Choroid plexus epithelial cell (primary cell): ENCODE results near the gene NOXO1.

Source experiments
- DNase-seq: peaks from one replicate; pipeline ENCODE4 v3.0.0-alpha.2; 2010; ENCODE audit warnings: low read depth
- H3K4me3 ChIP-seq: 2 replicates; pipeline ENCODE4 v1.5.1; 2011; ENCODE audit warnings: low read depth, mild to moderate bottlenecking, control low read depth, low read length, moderate library complexity
- TF ChIP-seq, protein P1 (sequence below): conservative IDR thresholded peaks from 2 replicates; pipeline ENCODE4 v1.5.1; 2011; ENCODE audit warnings: low read depth, mild to moderate bottlenecking, control low read depth, inconsistent platforms, low read length, moderate library complexity

NOXO1 gene

DNA sequence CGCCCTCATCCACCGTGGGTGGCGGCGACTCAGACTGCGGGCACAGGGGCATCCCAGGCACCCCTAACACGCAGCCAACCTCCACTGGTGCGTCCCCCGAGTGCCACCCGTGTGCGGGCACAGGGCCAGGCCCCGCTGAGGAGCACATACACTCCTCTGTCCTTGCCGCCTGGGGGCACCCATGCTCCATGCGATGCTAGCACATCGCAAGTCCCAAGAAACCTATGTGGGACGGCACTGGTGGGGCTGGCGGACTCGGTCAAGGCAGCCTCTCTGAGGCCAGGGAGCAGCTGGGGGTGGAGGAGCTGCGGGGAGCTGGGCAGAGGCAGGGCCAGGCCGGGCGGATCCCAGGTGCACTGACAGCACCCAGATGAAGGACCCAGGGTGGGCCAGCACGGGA lies 24.4 kb upstream of the NOXO1 start:
- TF ChIP-seq, protein P1, sequence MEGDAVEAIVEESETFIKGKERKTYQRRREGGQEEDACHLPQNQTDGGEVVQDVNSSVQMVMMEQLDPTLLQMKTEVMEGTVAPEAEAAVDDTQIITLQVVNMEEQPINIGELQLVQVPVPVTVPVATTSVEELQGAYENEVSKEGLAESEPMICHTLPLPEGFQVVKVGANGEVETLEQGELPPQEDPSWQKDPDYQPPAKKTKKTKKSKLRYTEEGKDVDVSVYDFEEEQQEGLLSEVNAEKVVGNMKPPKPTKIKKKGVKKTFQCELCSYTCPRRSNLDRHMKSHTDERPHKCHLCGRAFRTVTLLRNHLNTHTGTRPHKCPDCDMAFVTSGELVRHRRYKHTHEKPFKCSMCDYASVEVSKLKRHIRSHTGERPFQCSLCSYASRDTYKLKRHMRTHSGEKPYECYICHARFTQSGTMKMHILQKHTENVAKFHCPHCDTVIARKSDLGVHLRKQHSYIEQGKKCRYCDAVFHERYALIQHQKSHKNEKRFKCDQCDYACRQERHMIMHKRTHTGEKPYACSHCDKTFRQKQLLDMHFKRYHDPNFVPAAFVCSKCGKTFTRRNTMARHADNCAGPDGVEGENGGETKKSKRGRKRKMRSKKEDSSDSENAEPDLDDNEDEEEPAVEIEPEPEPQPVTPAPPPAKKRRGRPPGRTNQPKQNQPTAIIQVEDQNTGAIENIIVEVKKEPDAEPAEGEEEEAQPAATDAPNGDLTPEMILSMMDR, result no peak
- no peak for DNase-seq
- H3K4me3 ChIP-seq, result no peak overlapping the region

DNA sequence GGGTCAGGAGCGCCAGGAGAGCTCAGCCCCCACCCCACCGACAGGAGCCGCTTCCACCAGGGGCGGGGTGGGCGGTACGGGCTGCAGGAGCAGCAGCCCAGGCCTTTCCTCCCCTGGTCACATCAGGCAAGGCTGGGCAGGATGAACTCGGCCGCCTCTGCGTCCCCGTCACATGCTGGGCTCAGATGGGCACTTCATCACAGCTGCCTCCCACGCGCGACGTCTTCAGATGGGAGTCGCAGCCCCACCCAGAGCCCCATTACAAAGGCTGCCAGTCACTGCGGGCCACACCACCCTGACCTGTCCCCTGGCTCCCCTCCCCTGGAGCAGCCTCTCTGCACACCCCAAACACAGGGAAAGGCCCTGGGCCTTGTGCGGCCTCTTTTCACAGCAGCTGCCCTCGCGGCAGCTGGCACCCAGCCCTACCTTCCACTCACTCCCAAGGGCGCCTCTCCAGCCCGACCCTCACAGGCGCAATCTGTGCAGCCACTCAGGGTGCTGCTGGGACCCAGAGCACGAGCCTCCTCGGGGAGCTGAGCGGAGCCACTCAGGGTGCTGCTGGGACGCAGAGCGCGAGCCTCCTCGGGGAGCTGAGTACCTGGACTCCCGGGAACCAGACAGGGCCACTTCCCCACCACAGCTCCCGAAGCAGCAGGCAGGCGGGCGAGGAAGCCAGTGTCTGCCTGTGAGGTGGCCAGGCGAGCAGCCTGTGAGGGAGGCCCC lies 23.7 kb upstream of the NOXO1 start:
- DNase-seq, result no peak
- TF ChIP-seq, protein P1, result no peak
- H3K4me3 ChIP-seq, result no peak overlapping the region

DNA sequence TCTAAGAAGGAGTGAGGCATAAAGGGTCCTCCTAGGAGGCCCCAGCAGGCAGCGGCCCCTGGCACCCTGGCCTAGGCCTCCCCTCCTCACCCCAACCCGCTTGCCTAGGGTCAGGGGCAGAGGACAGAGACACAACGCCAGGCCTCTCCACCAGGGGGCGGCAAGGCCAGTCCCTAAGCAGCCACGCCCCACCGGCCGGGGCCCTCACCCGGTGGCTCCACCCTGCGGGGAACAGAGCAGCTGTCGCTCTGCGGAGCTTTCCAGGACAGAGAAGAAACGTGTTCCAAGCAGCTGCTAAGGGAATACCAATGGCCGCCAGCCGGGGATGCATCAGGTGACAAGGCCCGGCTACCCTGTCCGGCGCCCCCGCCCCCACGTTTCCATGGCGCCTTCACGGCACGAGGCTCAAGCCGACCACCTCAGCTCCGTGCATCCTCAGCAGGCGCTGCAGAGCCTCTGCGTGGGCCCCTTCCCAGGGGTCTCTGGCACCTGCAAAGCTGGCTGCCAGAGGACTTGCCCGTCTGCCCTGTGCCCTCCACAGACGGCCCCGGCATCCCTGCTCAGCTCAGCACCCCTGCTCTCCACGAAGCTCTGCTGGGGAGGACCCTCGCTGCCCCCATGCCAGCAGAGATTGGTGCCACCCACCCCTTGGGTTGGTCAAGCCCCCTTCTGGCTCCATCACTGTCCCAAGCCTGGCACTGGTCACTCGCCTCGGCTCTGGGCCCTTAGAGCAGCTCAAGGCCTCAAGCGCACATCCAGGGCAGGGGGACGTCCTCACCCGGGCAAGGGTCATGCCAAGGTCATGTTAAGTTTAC lies 22.8 kb upstream of the NOXO1 start:
- peak overlapping the region; percentile 29 for H3K4me3 ChIP-seq
- TF ChIP-seq, protein P1, result peak; percentile 90
- DNase-seq, result peak; percentile 85

DNA sequence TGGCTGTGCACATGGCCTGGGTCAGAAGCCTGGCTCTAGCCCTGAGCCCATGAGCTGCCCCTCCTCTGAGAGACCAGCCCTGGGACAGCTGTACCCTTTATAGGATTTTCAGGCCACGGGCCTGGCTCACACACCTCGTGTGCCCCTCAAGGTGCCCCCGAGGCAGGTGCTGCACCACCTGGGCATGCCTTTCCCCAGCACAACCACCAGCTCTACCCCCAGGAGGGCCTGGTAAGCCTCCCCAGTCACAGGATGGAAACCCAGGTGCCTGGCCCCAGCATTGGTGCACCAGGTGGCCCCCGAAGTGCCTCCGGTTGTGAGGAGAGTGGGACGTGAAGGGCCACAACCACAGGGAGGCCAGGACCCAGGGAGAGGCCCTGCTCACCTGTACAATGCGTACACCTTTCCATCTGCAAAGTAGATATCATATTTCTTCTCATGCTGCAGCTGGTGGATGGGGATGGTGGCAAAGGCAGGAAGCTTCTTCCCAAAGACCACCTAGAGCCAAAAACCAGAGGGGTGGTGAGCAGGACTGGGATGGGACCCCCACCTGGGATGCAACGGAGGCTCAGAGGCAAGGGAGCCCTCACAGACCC lies 22.1 kb upstream of the NOXO1 start:
- DNase-seq, result no peak
- TF ChIP-seq, protein P1, result no peak
- no peak overlapping the region for H3K4me3 ChIP-seq

DNA sequence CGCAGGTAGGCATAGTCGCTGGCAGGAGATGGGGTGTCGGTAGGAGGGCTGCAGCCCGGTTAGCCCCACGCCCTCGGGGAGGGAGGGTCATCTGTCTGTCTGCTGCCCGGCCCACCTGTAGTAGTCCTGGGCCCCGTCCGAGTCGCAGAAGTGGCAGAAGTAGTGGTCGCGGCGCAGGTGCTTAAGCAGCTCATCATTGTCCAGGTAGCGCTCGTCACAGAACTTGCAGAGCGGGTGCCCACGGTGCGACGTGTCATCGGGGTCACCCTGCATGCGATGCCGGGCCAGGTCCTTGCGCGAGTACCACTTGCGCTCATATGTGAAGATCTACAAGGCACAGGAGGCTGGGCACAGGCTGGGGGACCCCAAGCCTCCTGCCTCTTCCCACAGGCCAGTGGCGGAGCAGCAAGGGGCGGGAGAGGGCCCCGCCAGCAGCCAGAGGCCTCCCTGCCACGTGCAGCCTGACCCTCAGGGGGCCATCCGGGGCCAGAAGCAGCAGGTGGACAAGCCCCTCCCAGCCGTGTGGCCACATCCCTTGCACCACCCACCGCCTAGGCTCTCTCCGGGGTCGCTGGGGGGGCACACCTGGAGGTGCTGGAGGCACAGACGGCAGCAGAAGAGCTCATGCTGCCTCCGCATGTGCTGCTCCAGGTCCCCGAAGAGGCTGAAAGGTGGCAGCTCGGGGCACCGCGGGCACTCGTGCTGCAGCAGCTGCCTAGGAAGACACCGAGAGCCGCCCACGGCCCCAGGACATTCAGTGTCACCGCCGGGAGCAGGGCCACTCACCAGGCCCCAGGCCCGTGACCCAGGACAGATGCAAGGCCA lies 21.3 kb upstream of the NOXO1 start:
- no peak for DNase-seq
- TF ChIP-seq, protein P1, result no peak
- no peak overlapping the region for H3K4me3 ChIP-seq

DNA sequence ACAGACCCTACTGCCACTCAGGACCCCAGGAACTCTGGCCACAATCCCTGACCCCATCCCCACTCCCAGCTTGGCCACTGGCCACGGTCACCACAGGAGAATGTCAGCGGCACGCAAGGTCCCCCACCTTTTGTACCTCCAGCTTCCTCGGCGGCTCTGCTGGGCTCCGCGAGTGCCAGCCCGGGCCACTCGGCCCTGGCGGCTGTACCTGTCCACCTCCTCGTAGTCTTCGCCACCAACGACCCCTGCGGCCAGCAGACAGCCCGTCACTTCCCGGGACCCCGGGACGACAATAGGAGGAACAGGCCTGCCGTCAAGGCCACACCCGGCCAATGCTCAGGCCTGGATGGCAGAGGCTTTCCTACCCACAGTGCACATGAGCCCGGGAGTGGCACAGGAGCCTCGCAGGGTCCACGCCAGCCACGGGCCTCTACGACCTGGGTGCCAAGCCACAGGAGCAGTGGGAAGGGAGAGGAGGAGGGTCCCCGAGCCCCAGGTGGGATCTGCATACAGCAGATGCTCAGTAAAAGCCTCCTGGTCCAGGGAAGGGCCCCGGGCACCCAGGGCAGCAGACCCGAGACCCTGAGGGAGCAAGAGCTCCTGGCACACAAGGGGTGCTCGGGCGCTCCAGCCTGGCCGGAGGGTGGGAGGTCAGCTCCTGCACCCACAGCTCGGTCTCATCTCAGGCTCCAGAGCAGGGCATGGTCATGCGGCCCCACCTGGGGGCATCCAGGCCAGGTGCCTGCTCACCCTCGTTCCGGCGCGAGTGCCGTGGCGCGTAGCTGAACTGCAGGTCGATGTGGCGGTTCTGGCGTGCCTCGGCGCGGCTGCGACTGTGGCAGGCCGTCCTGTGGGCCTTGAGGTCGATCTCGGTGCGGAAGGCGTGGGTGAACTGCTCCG lies 20.4 kb upstream of the NOXO1 start:
- H3K4me3 ChIP-seq, result no peak overlapping the region
- no peak for DNase-seq
- TF ChIP-seq, protein P1, result no peak
